Sigmoid colon (tissue), 3 donors: ENCODE measurements around the gene NRXN3.

ENCODE experiments used
- POLR2A ChIP-seq, 2 donors: fragments of 450-650 bp; IDR thresholded peaks; one replicate each; pipeline ENCODE4 v1.6.1; 2016; ENCODE audit warnings: antibody characterized with exemption in 2 of 2, mild to moderate bottlenecking in 2 of 2, moderate library complexity in 2 of 2
- TF ChIP-seq, protein P1 (sequence below), 4 experiments: fragments of 450-650 bp in 3 of 4; fragments of 200-600 bp in 1 of 4; IDR thresholded peaks; one replicate each; pipeline ENCODE4 v1.5.1; 2016 to 2019; ENCODE audit warnings: antibody characterized with exemption in 4 of 4, mild to moderate bottlenecking in 3 of 4, moderate library complexity in 2 of 4

DNA sequence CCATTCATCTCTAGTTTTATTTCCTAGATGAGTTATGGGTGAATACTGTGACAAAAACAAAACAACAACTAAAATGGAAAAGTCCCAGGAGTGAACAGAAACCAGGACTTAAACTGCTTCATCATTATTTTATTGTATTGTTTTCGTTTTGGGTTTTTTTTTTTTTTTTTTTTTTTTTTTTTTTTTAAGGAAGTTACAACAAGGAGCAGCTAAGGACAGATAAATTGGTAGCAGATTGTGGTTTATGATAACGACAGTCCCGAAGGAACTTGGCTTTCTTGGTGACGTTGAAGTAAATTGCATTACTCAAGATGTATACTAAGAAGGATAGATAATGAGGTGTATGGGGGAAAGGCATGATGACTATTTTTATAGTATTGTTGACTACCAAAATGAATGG lies 866.3 kb downstream of the NRXN3 start:
- no peak for TF ChIP-seq POLR2A (IDR thresholded peaks at IDR 0.05)
- TF ChIP-seq, protein P1, sequence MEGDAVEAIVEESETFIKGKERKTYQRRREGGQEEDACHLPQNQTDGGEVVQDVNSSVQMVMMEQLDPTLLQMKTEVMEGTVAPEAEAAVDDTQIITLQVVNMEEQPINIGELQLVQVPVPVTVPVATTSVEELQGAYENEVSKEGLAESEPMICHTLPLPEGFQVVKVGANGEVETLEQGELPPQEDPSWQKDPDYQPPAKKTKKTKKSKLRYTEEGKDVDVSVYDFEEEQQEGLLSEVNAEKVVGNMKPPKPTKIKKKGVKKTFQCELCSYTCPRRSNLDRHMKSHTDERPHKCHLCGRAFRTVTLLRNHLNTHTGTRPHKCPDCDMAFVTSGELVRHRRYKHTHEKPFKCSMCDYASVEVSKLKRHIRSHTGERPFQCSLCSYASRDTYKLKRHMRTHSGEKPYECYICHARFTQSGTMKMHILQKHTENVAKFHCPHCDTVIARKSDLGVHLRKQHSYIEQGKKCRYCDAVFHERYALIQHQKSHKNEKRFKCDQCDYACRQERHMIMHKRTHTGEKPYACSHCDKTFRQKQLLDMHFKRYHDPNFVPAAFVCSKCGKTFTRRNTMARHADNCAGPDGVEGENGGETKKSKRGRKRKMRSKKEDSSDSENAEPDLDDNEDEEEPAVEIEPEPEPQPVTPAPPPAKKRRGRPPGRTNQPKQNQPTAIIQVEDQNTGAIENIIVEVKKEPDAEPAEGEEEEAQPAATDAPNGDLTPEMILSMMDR (IDR thresholded peaks at IDR 0.05), result no peak
